HEK293 (cell line): Measurements from ENCODE around the gene ETNK1.

Experiments
- AEBP2 ChIP-seq: fragments of 450-650 bp; formaldehyde crosslinking; IDR thresholded peaks from 2 replicates; pipeline ENCODE4 v1.5.1; 2016; ENCODE audit warnings: missing biosample characterization, missing genetic modification characterization, borderline replicate concordance
- GFI1B ChIP-seq: fragments of 450-650 bp; formaldehyde crosslinking; IDR thresholded peaks from 2 replicates; pipeline ENCODE4 v1.5.1; 2016; ENCODE audit warnings: missing biosample characterization, missing genetic modification characterization
- GLIS2 ChIP-seq: fragments of 450-650 bp; formaldehyde crosslinking; IDR thresholded peaks from 2 replicates; pipeline ENCODE4 v1.5.1; 2016; ENCODE audit warnings: missing biosample characterization, missing genetic modification characterization
- HIC1 ChIP-seq: fragments of 450-650 bp; formaldehyde crosslinking; IDR thresholded peaks from 2 replicates; pipeline ENCODE4 v1.5.1; 2016; ENCODE audit warnings: missing biosample characterization, missing genetic modification characterization
- HOXA7 ChIP-seq: sonication (generic); formaldehyde crosslinking; IDR thresholded peaks from 2 replicates; pipeline ENCODE4 v1.8.1; 2022; ENCODE audit warnings: missing genetic modification reagents, borderline replicate concordance
- KLF17 ChIP-seq: fragments of 450-650 bp; formaldehyde crosslinking; IDR thresholded peaks from 2 replicates; pipeline ENCODE4 v1.5.1; 2016; ENCODE audit warnings: missing biosample characterization, missing genetic modification characterization
- PBX3 ChIP-seq: sonication (generic); formaldehyde crosslinking; IDR thresholded peaks from 2 replicates; pipeline ENCODE4 v1.8.1; 2022; ENCODE audit warnings: mild to moderate bottlenecking, moderate library complexity, missing genetic modification reagents
- PRDM10 ChIP-seq: fragments of 450-650 bp; formaldehyde crosslinking; IDR thresholded peaks from 2 replicates; pipeline ENCODE4 v1.5.1; 2016; ENCODE audit warnings: missing biosample characterization, missing genetic modification characterization
- SALL2 ChIP-seq: fragments of 450-650 bp; formaldehyde crosslinking; IDR thresholded peaks from 2 replicates; pipeline ENCODE4 v1.5.0; 2017; ENCODE audit warnings: missing biosample characterization, mild to moderate bottlenecking, missing genetic modification characterization, borderline replicate concordance
- SETDB1 ChIP-seq: IDR thresholded peaks from one replicate; pipeline ENCODE4 v1.6.1; 2017; ENCODE audit warnings: mild to moderate bottlenecking, low read length, moderate library complexity, mixed read lengths; ENCODE audit not compliant: insufficient read length
- SP7 ChIP-seq: fragments of 450-650 bp; formaldehyde crosslinking; IDR thresholded peaks from 2 replicates; pipeline ENCODE4 v1.5.1; 2016; ENCODE audit warnings: missing biosample characterization, missing genetic modification characterization
- ZNF112 ChIP-seq: fragments of 450-650 bp; formaldehyde crosslinking; IDR thresholded peaks from 2 replicates; pipeline ENCODE4 v1.5.0; 2017; ENCODE audit warnings: missing biosample characterization, missing genetic modification characterization
- ZNF174 ChIP-seq: fragments of 450-650 bp; formaldehyde crosslinking; IDR thresholded peaks from 2 replicates; pipeline ENCODE4 v1.5.0; 2017; ENCODE audit warnings: missing biosample characterization, mild to moderate bottlenecking, missing genetic modification characterization
- ZNF175 ChIP-seq: fragments of 450-650 bp; formaldehyde crosslinking; IDR thresholded peaks from 2 replicates; pipeline ENCODE4 v1.5.1; 2016; ENCODE audit warnings: missing biosample characterization, missing genetic modification characterization
- ZNF239 ChIP-seq: fragments of 450-650 bp; formaldehyde crosslinking; IDR thresholded peaks from 2 replicates; pipeline ENCODE4 v1.5.1; 2016; ENCODE audit warnings: missing biosample characterization, missing genetic modification characterization
- ZNF266 ChIP-seq: fragments of 450-650 bp; formaldehyde crosslinking; IDR thresholded peaks from 2 replicates; pipeline ENCODE4 v1.5.1; 2016; ENCODE audit warnings: missing biosample characterization, missing genetic modification characterization, low read depth
- ZNF354C ChIP-seq: fragments of 450-650 bp; formaldehyde crosslinking; IDR thresholded peaks from 2 replicates; pipeline ENCODE4 v1.5.1; 2016; ENCODE audit warnings: missing biosample characterization, missing genetic modification characterization, low read depth, borderline replicate concordance
- ZNF362 ChIP-seq: fragments of 450-650 bp; formaldehyde crosslinking; IDR thresholded peaks from 2 replicates; pipeline ENCODE4 v1.5.1; 2016; ENCODE audit warnings: missing biosample characterization, missing genetic modification characterization
- ZNF398 ChIP-seq: fragments of 450-650 bp; formaldehyde crosslinking; IDR thresholded peaks from 2 replicates; pipeline ENCODE4 v1.5.1; 2017; ENCODE audit warnings: missing biosample characterization, missing genetic modification characterization
- ZNF571 ChIP-seq: fragments of 450-650 bp; formaldehyde crosslinking; IDR thresholded peaks from 2 replicates; pipeline ENCODE4 v1.5.0; 2017; ENCODE audit warnings: missing biosample characterization, missing genetic modification characterization
- ZNF585B ChIP-seq: fragments of 450-650 bp; formaldehyde crosslinking; IDR thresholded peaks from 2 replicates; pipeline ENCODE4 v1.5.1; 2016; ENCODE audit warnings: missing biosample characterization, missing genetic modification characterization
- ZNF610 ChIP-seq: fragments of 450-650 bp; formaldehyde crosslinking; IDR thresholded peaks from 2 replicates; pipeline ENCODE4 v1.5.1; 2016; ENCODE audit warnings: missing biosample characterization, missing genetic modification characterization, borderline replicate concordance
- ZNF626 ChIP-seq: fragments of 450-650 bp; sonication (Bioruptor Pico); formaldehyde crosslinking; IDR thresholded peaks from 2 replicates; pipeline ENCODE4 v1.5.1; 2018; ENCODE audit warnings: missing biosample characterization, missing genetic modification characterization, inconsistent platforms
- ZNF692 ChIP-seq: fragments of 450-650 bp; formaldehyde crosslinking; IDR thresholded peaks from 2 replicates; pipeline ENCODE4 v1.5.1; 2016; ENCODE audit warnings: missing biosample characterization, missing genetic modification characterization
- ZNF768 ChIP-seq: fragments of 450-650 bp; formaldehyde crosslinking; IDR thresholded peaks from 2 replicates; pipeline ENCODE4 v1.5.1; 2018; ENCODE audit warnings: missing biosample characterization, mild to moderate bottlenecking, missing genetic modification characterization
- ZNF830 ChIP-seq: fragments of 450-650 bp; IDR thresholded peaks from 2 replicates; pipeline ENCODE4 v1.5.0; 2018; ENCODE audit warnings: missing biosample characterization, missing genetic modification characterization, low read depth, mild to moderate bottlenecking, moderate library complexity

The ETNK1 gene

GRCh38 chr12:22625762-22626294 is 857 bp downstream of the ETNK1 start (continued):
- TF ChIP-seq ZNF362 (tag by site-specific recombination) (no peak), ZNF175 (tag by site-specific recombination) (no peak), SP7 (tag by site-specific recombination) (no peak), ZNF266 (tag by site-specific recombination) (no peak), ZNF239 (tag by site-specific recombination) (no peak), ZNF354C (tag by site-specific recombination) (no peak), PBX3 (no peak), HIC1 (tag by site-specific recombination) (no peak), KLF17 (tag by site-specific recombination) (no peak), ZNF830 (tag by site-specific recombination) (no peak), SALL2 (no peak), GFI1B (no peak), ZNF585B (peak; percentile 79), PRDM10 (tag by site-specific recombination) (peak; percentile 99), AEBP2 (tag by site-specific recombination) (no peak), SETDB1 (no peak), ZNF571 (no peak), ZNF174 (tag by site-specific recombination) (no peak), ZNF610 (tag by site-specific recombination) (no peak), ZNF112 (tag by site-specific recombination) (no peak), ZNF768 (tag by site-specific recombination) (no peak), ZNF398 (tag by site-specific recombination) (no peak; the same call in 1 of the 2 replicates), ZNF692 (tag by site-specific recombination) (no peak), GLIS2 (tag by site-specific recombination) (peak; percentile 78), HOXA7 (CRISPR knock-in tag) (no peak), ZNF626 (tag by site-specific recombination) (no peak)
